NT2/D1 (cell line): Measurements from ENCODE around the gene CORO7.

Experiments
- DNase-seq: peaks from one replicate; pipeline ENCODE4 v3.0.0-alpha.2; 2011; ENCODE audit warnings: low read depth, low spot score
- H3K27me3 ChIP-seq: 2 replicates; pipeline ENCODE4 v1.6.0; 2011; ENCODE audit warnings: mild to moderate bottlenecking; ENCODE audit not compliant: insufficient read length, insufficient read depth
- H3K36me3 ChIP-seq: 2 replicates; pipeline ENCODE4 v1.6.1; 2011; ENCODE audit warnings: mild to moderate bottlenecking, low read length, mixed read lengths; ENCODE audit not compliant: insufficient read depth, insufficient read length
- H3K4me1 ChIP-seq: 2 replicates; pipeline ENCODE4 v1.5.1; 2011; ENCODE audit not compliant: insufficient read depth, insufficient read length
- H3K4me3 ChIP-seq: 2 replicates; pipeline ENCODE4 v1.5.1; 2011; ENCODE audit warnings: low read depth; ENCODE audit not compliant: insufficient read length
- H3K9ac ChIP-seq: 2 replicates; pipeline ENCODE4 v1.6.0; 2011; ENCODE audit warnings: low read depth; ENCODE audit not compliant: insufficient read length
- H3K9me3 ChIP-seq: 2 replicates; pipeline ENCODE4 v1.5.1; 2011; ENCODE audit warnings: mild to moderate bottlenecking, low read length; ENCODE audit not compliant: insufficient read depth
- SUZ12 ChIP-seq: IDR thresholded peaks from 2 replicates; pipeline ENCODE4 v1.6.1; 2011; ENCODE audit not compliant: insufficient read length, insufficient read depth; ENCODE audit errors: extremely low read depth
- YY1 ChIP-seq: IDR thresholded peaks from 2 replicates; pipeline ENCODE4 v1.6.1; 2011; ENCODE audit not compliant: insufficient read length, insufficient read depth
- ZNF274 ChIP-seq: IDR thresholded peaks from 2 replicates; pipeline ENCODE4 v1.6.1; 2011; ENCODE audit warnings: mild to moderate bottlenecking, low read depth, low read length

Gene CORO7

GRCh38 chr16:4350787-4351659 lies 65.4 kb downstream of the CORO7 start, which contains the start of gene PAM16:
TSS of gene PAM16 (minus strand) at chr16:4351321. CDS start at chr16:4351234, 87 bp downstream.
- no peak for TF ChIP-seq ZNF274
- TF ChIP-seq YY1, result no peak
- Histone ChIP-seq H3K9me3 (no peaks in the 10 kb centered on the region), H3K27me3 (peaks cover 4% of the 10 kb centered on the region), H3K9ac (peak within 1 kb of the TSS; percentile 100), H3K4me3 (peak within 1 kb of the TSS; percentile 100), H3K36me3 (peaks cover 36% of the 10 kb centered on the region), H3K4me1 (peaks cover 10% of the 10 kb centered on the region)
- DNase-seq, result peak; percentile 97

- H3K4me1 ChIP-seq, result peaks cover 10% of the 10 kb centered on the region
- H3K4me3 ChIP-seq, result peak overlapping the region; percentile 100
- H3K36me3 ChIP-seq, result peaks cover 42% of the 10 kb centered on the region
- H3K9me3 ChIP-seq, result no peaks in the 10 kb centered on the region
- TF ChIP-seq SUZ12 (no peak), YY1 (no peak)
- no peak for DNase-seq
- peak overlapping the region; percentile 100 for H3K9ac ChIP-seq
- peaks cover 4% of the 10 kb centered on the region for H3K27me3 ChIP-seq
Observed at GRCh38 chr16:4350365-4350786, 66.0 kb downstream of the CORO7 start.

GRCh38 chr16:4349332-4349731 lies 67.1 kb downstream of the CORO7 start:
- TF ChIP-seq ZNF274 (no peak), SUZ12 (no peak), YY1 (no peak)
- peaks cover 2% of the 10 kb centered on the region; the same call in 1 of the 2 replicates for H3K9me3 ChIP-seq
- peaks cover 49% of the 10 kb centered on the region for H3K36me3 ChIP-seq
- H3K4me3 ChIP-seq, result no peak overlapping the region
- H3K4me1 ChIP-seq, result peaks cover 6% of the 10 kb centered on the region
- peak overlapping the region; percentile 34 for H3K9ac ChIP-seq
- H3K27me3 ChIP-seq, result peaks cover 4% of the 10 kb centered on the region
- DNase-seq, result no peak

- H3K27me3 ChIP-seq, result peaks cover 4% of the 10 kb centered on the region
- no peak overlapping the region for H3K4me3 ChIP-seq
- peaks cover 3% of the 10 kb centered on the region; the same call in 1 of the 2 replicates for H3K9me3 ChIP-seq
- H3K36me3 ChIP-seq, result peaks cover 58% of the 10 kb centered on the region
- TF ChIP-seq SUZ12 (no peak), YY1 (no peak)
- H3K4me1 ChIP-seq, result peaks cover 8% of the 10 kb centered on the region
- DNase-seq, result no peak
- peak overlapping the region; percentile 59 for H3K9ac ChIP-seq
Observed at GRCh38 chr16:4347765-4348509, 68.5 kb downstream of the CORO7 start.

GRCh38 chr16:4347010-4347409 lies 69.4 kb downstream of the CORO7 start:
- H3K4me3 ChIP-seq, result no peak overlapping the region
- H3K36me3 ChIP-seq, result peaks cover 63% of the 10 kb centered on the region
- no peak overlapping the region for H3K9ac ChIP-seq
- peaks cover 1% of the 10 kb centered on the region for H3K27me3 ChIP-seq
- H3K4me1 ChIP-seq, result peaks cover 8% of the 10 kb centered on the region
- no peak for DNase-seq
- TF ChIP-seq SUZ12, result no peak
- TF ChIP-seq YY1, result no peak
- no peak for TF ChIP-seq ZNF274
- peaks cover 3% of the 10 kb centered on the region; the same call in 1 of the 2 replicates for H3K9me3 ChIP-seq

GRCh38 chr16:4345836-4346781 lies 70.3 kb downstream of the CORO7 start:
- Histone ChIP-seq H3K27me3 (no peaks in the 10 kb centered on the region), H3K4me3 (no peak overlapping the region), H3K36me3 (peaks cover 68% of the 10 kb centered on the region), H3K9ac (no peak overlapping the region), H3K9me3 (peaks cover 3% of the 10 kb centered on the region; the same call in 1 of the 2 replicates), H3K4me1 (peaks cover 6% of the 10 kb centered on the region)
- no peak for TF ChIP-seq SUZ12
- TF ChIP-seq YY1, result no peak
- no peak for TF ChIP-seq ZNF274
- no peak for DNase-seq
